GM19035 (cell line): ENCODE measurements around the gene NDUFA13.
"Not testable (repeated sequence)": the region's sequence is repeated elsewhere in the genome, so short reads cannot be mapped to it uniquely, and the experiment has no call there.

Experiments
- ATAC-seq: cut with Tn5 transposase; IDR thresholded peaks from one replicate; pipeline ENCODE4 v1.9.1; 2021; ENCODE audit not compliant: unreplicated experiment

NDUFA13 gene

DNA sequence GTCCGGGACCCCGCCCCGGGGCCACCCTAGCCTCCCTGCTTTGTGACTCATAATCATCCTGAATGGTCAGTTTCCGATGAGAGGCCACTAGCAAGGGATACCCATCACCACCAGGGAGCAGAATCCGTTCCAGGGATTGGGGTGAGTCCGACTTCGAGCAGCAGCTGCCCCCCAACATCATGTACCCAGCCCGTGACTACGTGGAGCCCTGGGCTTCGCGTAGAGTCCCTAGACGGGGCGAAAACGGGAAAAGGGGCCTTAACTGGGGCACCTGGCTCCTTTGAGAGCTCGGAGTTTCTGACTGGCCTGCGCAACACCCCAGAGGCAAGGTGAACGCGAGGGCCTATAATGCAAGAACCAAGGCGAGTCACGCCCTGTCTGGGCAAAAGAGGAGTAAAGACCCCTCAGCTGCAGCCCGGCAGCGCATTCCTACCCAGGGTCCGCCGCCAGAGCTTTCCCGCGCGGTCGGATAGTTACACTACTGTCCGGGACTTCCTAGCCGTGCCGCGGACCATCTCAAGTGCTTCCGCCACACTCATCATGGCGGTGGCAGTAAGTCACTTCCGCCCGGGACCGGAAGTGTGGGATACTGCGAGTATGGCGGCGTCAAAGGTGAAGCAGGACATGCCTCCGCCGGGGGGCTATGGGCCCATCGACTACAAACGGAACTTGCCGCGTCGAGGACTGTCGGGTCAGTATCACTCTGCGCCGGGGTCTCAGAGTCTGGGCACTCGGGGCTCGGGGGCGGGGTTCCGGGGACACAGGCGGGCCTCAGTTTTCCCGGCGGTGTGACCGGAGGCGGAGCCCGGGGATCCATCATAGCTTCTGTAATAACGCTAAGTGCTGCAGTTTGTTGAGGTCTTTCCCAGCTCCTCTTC, at the start of gene NDUFA13:
NDUFA13 (plus strand) TSS at position 584 of the 878 bp plus-strand sequence; CDS start at position 598, 14 bp downstream.
- peak; percentile 89 for ATAC-seq

DNA sequence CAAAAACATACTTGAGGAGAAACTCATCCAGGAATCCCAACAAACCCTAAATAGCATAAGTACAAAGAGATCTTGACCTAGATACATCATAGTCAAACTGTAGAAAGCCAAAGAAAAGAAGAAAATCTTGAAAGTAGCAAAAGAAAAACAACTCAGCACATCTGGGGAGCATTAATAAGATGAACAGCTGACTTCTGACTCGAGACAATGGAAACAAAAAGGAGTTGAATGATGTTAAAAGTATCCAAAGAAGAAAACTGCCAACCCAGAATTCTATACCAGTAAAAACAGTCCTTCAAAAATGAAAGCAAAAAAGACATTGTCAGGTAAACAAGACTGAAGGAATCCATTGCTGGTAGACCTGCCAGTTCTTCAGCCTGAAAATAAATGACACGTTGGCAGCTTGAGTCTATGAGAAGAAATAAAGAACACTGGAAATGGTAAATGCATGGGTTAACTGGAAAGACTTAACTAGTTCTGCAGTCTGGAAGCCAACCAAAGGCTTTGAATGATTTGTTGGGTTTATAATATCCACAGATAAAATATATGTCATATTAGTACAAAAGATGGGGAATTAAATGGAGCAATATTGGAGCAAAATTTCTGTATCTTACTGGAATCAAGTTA, 47.5 kb upstream of the NDUFA13 start:
- ATAC-seq: no peak

DNA sequence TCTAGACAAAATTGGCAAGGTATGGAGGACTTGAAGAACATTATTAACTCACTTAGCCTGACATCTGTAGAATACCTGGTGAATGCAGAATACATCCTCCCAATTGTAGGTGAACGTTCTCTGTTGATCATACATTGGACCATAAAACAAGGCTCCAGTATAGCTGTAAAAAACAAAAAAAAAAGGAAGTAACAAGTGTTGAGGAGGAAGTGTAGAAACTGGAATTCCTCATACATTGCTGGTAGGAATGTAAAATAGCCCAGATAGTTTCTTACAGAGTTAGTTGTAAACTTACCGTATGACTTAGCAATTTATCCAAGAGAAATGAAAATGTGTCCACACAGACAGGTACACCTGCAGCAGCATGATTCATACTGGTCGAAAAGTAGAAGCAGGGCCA, 45.4 kb upstream of the NDUFA13 start:
- ATAC-seq: no peak

DNA sequence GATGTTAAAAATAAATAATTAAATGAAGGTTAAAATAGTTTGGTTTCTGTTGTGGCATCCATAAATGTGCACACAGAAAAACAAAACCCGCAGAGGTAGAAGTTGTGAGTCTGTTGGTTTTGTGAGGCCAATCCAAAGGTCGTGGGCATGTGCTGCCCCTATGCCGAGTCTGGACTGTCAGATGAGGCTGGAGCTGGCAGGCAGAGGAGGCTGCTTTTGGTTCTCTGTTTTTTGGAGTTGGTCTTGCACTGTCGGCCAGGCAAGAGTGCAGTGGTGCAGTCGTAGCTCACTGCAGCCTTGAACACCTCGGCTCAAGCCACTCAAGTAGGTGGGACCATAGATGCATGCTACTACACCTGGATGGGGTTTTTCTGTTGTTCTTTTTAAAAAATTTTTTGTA, 44.3 kb upstream of the NDUFA13 start:
- ATAC-seq: no peak

DNA sequence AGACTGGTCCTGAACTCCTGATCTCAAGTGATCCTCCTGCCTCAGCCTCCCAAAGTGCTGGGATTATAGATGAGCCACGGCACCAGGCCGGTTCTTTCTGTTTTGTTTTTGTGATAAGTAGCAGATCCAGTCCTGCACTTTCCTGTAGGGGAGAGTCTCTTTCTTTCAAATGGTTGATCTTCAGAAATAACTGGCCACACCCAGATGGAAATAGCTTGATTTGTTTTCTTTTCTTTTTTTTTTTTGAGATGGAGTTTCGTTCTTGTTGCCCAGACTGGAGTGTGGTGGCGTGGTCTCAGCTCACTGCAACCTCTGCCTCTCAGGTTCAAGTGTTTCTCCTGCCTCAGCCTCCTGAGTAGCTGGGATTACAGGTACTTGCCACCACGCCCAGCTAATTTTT, 43.9 kb upstream of the NDUFA13 start:
- ATAC-seq: not testable (repeated sequence)

DNA sequence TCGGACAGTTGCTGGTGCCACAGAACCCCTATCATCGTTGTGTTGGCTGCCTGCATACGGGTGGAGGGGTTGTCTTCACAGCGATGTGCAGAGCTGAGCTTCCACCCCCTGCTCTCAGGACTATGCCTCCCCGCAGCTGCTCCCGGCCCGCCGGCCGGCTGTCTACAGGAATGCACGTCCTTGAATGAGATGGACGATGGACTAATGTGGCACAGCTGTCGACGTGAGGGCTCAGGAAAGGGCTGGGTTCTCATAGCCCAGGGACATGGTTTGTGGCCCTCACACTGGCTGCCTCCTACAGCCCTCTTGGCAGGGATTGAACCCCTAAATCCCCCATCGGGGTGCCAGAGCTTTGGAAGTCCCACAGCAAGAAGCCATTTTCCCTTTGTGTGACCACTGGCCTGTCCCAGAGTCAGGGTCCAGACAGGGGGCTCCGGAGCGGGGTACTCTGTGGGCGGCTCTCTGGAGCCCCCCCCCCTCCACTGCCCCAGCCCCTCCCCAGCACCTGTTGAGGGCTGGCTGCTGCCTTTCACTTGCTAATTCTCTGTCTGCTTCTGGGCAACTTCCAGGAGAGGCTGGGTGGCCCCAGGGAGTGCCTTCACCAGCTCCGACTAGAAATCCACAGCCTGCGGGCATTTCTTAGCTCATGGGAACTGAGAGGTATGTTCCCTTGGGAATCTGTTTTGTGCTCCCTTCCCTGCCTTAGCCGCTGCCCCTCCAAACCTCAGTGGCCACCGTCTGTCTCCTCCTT, 40.8 kb upstream of the NDUFA13 start:
- no peak for ATAC-seq

DNA sequence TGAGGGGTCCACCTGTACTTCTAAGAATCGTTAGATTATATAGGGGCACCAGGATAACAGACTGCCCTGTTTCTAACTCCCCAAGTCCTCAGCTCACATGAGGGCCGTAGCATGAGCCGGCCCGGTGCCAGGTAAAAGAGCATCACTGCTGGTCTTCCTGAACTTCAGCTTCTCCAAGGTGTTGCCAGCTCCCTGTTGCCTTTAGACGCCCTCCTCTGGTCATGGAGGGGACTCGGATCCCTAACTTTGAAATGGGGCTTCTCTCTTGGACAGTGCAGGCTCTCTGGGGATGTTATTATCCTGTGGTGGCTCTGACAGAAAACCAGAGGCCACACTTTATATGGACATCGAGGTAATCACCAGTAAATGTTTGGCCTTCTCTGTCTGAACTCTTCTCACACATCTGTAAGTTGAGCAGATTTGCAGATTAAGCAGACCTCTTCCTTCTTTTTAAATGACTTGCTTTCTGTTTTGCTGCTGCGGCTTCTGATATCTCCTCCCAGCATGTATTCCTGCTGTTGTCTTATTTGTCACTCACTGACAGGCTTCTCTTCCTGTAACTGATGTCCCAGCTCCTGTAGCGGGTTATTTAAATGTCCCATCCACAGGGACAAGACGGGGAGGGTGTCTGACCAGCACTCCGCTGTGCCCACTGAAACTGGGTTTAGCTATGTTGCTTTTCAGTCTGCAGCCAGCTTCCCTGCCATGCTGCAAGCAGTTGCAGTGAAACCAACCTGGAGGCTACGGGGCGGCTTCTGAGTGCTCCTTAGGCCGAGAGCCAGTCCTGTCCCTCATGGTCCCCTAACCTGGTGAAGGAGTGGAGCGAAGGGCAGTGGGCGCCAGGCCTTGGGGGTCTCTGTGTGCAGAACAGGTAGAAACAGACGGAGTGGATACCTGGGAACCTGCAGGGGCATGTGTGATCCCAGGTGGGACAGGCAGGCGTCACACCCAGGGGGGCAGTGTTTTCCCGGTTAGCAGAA, 39.9 kb upstream of the NDUFA13 start:
- no peak for ATAC-seq

DNA sequence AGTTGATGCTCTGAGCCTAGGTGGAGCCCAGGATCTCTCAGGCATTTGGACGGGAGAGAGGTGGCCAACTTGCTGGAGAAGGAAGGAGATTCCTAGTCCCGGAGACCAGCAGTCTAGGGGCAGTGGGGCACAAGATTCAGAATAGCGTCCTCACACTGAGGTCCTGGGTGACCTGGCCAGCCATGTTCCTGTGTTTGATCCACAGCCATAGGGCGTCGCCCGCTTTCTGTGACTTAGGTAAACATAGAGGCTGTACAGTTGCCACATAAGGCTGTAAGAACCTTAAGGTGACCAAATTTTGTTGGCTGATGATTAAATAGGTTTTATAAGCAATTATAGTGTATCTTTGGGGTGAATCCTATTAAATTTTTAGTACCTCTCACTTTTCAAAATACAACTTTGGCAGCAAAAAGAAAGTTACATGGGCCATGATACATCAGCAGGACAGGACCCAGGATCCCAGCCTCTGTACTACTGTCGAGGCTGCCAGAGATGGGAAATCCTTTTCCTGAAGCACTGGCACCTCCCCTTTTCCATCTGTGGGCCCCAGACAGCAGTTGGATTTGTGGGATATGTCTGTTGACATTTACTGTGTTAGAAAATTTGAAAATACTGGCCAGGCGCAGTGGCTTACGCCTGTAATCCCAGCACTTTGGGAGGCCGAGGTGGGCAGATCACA, 38.2 kb upstream of the NDUFA13 start:
- no peak for ATAC-seq

DNA sequence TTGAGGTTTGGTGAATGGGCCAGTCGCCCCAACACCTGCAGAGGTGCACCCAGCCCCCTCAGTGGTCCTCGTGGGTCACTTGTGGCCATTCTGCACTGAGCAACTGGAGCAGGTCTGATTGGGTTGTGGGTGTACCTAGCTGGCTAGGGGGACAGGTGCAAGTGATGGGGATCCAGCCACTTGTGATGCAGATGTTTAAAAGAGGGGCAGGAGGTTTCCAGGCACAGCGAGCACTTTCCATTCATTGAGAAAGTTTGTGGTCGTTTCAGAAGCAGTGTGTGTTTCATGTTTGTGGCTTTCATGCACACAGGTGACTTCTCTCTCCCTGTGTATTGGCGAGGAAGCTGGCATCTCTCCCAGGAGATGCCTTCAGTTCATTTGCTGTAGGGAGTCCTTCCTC, 35.3 kb upstream of the NDUFA13 start:
- no peak for ATAC-seq

DNA sequence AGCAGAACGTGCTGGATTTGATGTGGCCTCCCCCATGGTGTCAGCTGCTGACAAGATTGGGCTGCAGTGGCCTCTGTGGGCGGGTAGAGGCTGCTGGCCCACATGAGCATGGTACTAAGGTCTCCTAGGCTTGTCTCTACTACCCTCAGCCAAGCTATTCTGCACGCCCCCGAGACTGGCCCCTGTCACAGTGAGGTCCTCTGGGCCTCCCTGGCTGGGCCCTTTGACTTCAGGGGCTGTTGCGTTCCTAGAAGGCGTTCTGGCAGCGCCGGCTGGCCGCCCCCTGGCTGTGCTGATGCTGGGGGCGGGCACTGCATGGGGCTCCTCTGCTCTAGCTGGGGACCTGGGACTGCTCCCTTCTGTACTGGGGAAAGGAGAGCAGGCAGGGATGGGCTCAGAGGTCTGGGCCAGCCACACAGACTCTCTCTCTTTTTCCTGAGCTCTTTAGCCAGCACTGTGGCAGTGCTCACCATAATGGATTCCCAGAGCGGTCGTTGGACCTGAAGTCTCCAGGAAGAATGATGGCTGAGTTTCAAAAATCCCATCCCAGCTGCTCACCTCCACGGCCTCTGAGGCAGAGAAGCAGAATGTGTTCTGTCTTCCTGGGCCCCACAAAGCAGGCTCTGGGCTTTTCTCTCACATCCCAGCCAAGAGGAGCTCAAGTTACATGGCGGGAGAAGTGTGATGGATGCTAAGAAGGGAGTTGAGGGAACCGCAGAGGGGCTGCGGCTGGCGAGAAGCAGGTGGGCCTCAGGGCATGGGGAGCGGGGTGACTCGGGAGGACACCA, 33.0 kb upstream of the NDUFA13 start:
- ATAC-seq: no peak

DNA sequence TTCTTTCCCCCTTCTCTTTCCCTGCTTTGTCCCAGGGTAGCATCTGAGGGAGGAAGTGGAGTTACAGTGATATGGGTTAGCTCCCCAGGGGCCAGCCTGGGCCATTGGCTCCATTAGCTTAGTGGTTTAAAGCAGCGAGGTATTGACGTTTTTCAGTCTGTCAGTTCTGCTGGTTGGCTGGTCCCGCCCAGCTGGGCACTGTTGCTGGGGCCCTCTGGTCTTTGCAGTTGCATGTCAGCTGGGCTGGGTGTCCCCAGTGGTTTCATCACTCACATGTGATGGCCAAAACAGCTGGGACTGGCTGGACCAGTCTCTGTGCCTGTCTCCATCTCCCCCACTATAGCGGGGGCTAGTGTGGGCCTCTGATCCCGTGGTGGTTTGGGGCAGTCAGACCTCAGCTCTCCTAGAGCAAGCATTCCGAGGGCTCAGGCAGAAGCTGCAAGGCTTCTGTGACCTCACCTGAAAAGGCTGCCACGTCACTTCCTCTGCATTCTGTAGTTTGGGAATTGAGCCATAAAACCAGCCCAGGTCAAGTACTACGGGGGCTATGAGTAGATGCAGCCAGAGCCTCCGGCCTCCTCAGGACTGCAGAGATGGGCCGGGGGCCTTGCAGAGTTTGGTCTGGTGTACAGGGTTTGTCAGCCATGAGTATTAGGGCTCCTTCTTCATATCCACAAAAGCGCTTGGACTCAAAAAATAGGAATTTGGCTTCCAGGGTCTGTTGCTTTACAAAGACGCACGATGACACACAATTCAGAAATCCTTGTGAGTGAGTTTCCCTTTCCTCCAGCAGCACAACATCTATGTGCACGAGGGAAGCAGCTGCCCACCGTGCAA, 30.6 kb upstream of the NDUFA13 start:
- no peak for ATAC-seq

DNA sequence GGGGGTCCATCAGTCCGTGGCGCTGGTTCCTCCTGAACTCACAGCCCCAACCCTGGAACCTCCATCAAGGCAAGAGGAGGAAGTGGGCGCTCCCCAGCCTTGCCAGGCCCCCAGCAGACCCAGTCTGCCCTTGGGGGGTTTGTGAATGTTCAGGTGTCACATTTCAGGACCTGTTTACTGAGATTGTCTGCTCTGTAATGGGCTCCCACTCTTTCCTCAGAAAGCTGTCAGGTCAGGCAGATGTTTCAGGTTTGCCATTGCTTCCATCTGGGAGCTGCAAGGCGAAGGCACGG, 30.1 kb upstream of the NDUFA13 start:
- no peak for ATAC-seq

DNA sequence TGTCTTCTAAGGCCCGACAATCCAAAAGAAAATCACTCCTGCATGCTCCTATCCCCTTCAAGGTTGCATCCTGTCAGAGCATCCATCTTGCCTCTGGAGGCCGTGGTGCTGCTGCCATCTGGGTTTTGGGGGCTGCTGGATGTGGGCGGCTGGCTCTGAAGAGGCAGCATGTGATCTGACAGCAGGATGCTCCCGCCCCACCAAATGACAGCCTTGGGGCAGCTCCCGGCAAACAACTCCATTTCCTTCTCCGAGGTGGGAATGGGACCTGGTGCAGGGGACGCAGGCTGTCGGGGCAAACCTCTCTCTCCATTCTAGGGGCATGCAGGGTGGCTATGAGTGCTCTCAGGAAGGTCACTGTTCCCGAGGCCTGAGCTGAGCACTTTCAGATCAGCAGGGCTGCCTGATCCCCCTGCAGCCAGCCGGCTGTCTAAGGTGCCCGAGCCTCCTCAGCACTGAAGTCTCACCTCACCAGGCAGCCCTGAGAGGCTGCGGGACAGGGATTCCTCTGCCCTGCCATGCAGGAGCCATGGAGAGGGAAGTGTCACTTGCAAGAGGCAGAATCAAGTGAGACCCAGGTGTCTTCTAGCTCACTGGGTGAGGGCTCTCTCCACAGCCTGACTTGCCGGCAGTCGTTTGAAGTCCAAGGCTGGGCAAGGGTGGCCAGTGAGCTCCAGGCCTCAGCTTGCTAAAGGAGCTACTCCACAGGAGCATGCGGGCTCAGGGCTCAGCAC, 29.5 kb upstream of the NDUFA13 start:
- ATAC-seq: no peak

DNA sequence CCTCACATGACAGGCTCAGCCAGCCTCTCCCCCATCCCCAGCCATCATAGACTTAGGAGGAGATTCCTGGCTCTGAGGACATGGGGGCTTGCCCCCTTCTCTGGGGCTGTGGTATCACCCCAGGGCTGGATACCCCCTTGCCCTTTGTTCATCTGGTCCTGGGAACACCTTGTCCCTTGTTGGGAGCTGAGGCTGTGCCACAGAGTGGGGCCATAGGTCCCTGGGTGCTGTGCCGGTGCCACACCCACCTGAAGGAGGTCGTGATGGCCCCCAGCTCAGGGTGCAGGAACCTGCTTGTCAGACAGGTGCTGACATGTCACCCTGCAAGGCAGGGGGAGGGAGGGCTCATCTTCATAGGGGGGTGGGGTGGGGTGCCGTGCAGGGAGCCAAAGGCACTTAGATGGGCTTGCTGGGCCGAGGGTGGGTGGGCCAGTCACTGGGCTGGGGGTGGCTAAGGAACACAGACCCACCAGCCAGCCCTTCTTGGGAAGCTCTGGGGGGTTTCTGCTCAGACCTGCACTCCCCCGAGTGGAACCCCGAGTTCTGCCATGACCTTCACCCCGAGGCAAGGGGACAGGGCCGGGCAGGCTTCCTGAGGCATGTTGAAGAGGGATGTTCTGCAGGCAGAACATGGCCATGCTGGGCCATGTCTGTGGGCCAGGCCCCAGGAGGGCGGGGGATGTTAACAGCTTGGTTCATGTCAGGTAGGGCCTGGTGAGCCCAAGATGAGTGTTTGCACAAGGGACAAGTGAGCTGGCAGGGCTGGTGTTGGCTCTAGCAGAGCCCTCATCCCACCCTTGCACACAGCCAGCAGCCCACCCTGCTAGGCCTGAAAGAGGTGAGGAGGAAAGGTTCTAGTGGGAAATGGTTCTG, 28.7 kb upstream of the NDUFA13 start:
- ATAC-seq: no peak

DNA sequence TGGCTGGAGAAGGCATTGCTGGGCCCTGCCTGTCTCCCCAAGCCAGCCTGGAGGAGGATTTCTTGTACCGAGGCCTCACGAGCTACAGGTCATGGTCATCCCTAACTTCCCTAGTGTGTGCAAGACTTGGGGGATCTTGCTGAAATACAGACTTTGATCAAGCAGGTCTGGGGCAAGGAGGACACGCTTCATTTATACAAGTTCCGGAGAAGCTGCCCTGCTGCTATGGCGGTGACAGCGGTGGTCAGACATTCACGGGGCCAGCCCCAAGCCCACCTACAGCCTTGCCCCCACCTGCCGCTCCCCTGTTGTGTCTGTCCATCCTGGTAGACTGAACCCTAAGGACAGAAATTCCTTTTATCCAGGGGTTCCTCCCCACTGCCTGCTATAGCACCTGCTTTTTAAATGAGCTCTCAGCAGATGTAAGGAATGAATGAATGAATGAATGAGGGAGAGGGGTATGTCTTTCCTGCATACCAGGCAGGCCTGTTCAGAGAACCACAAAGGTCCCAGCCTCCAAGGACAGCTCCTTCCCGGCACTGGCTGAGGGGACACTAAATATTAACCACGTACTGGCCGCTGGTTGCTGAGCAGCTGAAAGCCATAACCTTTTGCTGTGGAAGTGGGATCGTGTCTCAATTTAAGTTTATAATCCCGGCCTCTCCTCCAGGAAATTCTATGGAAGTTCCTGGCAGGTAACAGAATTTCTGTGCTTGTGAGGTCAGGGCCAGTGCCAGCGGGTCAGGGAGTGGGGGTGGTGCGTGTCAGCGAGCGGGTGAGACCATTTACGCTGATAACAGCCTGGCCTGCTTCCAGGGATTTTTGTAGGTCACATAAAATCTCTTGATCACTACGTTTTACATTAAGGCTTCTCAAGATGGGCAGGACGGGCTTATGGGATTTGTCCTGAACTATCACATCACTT, 27.8 kb upstream of the NDUFA13 start:
- no peak for ATAC-seq
